ENCODE data around the gene EDNRA.
"Not testable (repeated sequence)": the region's sequence is repeated elsewhere in the genome, so short reads cannot be mapped to it uniquely, and the experiment has no call there.

The EDNRA gene

DNA sequence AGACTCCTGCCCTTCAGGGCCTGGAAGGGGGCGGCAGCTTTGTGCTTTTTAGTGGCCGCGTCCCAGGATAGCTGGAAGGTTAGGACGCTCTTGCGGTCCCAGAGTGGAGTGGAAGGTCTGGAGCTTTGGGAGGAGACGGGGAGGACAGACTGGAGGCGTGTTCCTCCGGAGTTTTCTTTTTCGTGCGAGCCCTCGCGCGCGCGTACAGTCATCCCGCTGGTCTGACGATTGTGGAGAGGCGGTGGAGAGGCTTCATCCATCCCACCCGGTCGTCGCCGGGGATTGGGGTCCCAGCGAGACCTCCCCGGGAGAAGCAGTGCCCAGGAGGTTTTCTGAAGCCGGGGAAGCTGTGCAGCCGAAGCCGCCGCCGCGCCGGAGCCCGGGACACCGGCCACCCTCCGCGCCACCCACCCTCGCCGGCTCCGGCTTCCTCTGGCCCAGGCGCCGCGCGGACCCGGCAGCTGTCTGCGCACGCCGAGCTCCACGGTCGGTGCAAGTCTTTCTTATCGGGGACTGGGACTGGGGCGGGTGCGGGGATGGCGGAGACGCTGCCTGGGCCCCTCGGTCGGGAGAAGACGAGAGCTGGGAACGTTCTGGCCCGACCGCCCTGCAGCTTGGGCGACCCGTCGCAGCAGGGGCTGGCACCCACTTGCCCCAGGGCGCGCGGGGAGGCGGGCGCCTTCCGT, at the start of gene EDNRA:
EDNRA (plus strand) TSS at position 207 of the 686 bp plus-strand sequence. CDS start 4,585 bp downstream, outside the sequence.
- Mint-ChIP-seq H3K4me1 (no peaks in the 10 kb centered on the region), H3K27ac (no peak within 1 kb of the TSS), H3K4me3 (no peak within 1 kb of the TSS), H3K36me3 (no peaks in the 10 kb centered on the region), H3K9me3 (no peaks in the 10 kb centered on the region)
- DNase-seq (ENCODE audit: low spot score in 2 of 2) (no peak), ATAC-seq (peak; percentile 24)

DNA sequence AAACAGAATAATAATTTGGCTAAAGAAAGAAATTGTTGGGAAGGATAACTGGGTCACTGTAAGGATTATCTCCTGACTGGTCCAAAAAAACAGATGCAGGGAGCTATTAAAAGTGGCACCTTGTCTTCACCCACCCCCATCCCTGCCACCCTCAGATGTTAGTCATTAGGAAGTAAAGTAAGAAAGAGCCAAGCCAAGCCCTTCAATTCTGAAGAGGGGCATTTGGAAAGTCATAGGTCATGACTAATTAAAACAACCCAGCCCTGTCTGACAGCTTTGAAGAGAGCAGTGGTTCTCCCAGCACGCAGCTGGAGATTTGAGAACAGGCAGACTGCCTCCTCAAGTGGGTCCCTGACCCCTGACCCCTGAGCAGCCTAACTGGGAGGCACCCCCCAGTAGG, 46.5 kb upstream of the EDNRA start:
- H3K27ac Mint-ChIP-seq; H3K36me3 Mint-ChIP-seq; DNase-seq (ENCODE audit: low spot score in 2 of 2); H3K4me3 Mint-ChIP-seq; H3K9me3 Mint-ChIP-seq; ATAC-seq; H3K4me1 Mint-ChIP-seq: not testable (repeated sequence)

DNA sequence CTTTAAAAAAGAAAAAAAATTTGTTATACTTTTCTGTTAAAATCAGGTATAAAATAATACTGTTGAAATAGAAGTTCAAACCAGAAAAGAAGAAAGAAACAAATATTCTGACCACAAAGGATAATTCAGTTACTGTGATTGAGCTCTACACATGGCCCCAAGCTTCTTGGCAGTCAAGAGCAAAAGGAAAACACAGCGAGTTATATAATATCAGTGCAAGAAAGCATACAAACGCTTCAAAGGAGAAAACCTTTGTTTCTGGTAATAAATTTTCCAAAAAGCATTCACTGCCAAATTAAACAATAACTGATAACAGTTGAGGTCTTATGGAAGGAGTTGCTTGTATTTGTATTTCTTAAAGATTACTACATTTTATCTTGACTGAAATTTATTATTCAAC, 40.5 kb upstream of the EDNRA start:
- Mint-ChIP-seq H3K27ac (no peak overlapping the region), H3K36me3 (no peaks in the 10 kb centered on the region), H3K9me3 (peaks cover 2% of the 10 kb centered on the region), H3K4me1 (no peaks in the 10 kb centered on the region), H3K4me3 (no peak overlapping the region)
- ATAC-seq: no peak
- no peak for DNase-seq (ENCODE audit: low spot score in 2 of 2)

DNA sequence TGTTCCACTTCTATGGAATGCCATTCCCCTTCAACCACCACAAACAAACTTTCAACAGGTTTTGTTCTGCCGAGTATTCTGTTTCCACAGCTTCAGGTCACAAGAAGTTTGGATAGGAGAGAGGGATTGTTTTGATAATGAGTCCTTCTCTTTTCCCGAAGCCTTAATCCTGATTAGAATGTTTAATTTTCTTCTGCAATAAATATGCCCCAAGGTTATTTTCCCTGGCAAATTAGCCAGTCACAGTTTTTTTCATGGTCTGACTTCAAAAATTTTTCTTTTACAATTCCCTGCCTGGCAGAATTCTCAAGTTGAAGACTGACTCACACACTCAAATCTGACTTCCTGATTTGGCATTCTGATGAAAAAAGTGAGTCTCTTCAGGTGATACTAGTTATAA, 33.1 kb upstream of the EDNRA start:
- no peaks in the 10 kb centered on the region for H3K36me3 Mint-ChIP-seq
- H3K9me3 Mint-ChIP-seq: no peaks in the 10 kb centered on the region
- no peak overlapping the region for H3K4me3 Mint-ChIP-seq
- H3K27ac Mint-ChIP-seq: no peak overlapping the region
- ATAC-seq: no peak
- H3K4me1 Mint-ChIP-seq: no peaks in the 10 kb centered on the region
- no peak for DNase-seq (ENCODE audit: low spot score in 2 of 2)

DNA sequence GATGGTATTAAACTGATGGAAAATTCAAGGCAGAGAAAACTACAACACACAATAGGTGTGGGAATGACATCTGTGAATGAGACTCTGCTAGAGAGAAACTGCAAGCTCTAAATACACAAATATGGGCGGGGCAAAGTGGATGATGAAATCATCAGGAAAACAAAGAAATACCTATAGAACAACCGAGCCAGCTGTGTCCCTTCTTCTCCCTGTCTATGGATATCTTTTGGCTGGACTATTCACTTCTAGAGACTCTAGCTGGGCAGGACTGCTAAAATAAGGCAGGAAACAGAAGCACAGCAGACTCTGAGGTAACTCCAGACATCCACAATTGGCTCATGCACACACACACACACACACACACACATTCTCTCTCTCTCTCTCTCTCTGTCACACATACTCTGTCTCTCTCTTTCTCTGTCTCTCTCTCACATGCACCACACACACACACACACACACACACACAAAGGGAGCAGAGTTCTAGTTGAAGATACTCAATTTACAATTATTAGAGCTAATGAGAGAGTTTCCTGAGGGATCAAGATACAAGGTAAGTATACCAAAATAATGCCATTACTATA, 27.2 kb upstream of the EDNRA start:
- Mint-ChIP-seq H3K4me3 (no peak overlapping the region), H3K9me3 (no peaks in the 10 kb centered on the region), H3K4me1 (no peaks in the 10 kb centered on the region), H3K36me3 (no peaks in the 10 kb centered on the region), H3K27ac (no peak overlapping the region)
- ATAC-seq (no peak), DNase-seq (ENCODE audit: low spot score in 2 of 2) (no peak)

DNA sequence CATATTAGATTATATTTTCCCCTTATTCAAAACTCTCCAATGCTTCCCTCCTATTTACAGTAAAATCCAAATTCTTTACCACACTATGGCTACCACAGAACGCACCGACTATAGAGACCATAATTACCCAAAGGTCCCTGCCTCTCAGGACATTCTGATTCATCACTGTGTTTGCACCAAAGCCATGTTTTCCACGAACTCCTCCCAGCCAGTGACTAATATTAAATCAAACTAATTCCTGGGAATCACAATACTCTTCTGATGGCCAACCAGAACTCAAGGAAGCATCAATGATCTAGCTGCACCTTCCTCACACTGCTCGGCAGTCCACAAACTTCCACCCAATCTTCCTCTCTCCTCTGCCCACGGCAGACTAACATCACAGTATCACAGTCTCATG, 24.2 kb upstream of the EDNRA start:
- Mint-ChIP-seq H3K36me3 (no peaks in the 10 kb centered on the region), H3K4me3 (no peak overlapping the region), H3K27ac (no peak overlapping the region), H3K9me3 (no peaks in the 10 kb centered on the region), H3K4me1 (no peaks in the 10 kb centered on the region)
- DNase-seq (ENCODE audit: low spot score in 2 of 2): no peak
- ATAC-seq: no peak

DNA sequence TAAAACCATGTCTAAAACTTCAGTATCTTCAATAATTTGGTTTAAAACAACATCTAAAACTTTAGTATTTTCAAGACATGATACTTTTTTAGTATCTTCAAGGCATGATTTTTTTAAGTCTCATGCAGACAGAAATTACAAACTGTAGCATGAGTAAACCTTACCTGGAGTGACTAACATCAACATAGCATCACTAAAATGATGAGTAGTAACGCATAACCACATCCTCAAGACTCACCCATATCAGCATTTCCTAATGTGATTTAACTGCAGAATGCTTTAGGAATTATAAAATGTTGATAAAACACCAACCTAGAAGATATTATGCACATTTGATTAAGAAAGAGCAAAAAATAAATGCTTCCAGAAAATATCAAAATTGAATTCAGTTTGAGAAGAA, 19.7 kb upstream of the EDNRA start:
- H3K4me1 Mint-ChIP-seq: no peaks in the 10 kb centered on the region
- H3K36me3 Mint-ChIP-seq: no peaks in the 10 kb centered on the region
- H3K9me3 Mint-ChIP-seq: peaks cover 4% of the 10 kb centered on the region
- no peak overlapping the region for H3K4me3 Mint-ChIP-seq
- H3K27ac Mint-ChIP-seq: no peak overlapping the region
- DNase-seq (ENCODE audit: low spot score in 2 of 2) (no peak), ATAC-seq (no peak)

DNA sequence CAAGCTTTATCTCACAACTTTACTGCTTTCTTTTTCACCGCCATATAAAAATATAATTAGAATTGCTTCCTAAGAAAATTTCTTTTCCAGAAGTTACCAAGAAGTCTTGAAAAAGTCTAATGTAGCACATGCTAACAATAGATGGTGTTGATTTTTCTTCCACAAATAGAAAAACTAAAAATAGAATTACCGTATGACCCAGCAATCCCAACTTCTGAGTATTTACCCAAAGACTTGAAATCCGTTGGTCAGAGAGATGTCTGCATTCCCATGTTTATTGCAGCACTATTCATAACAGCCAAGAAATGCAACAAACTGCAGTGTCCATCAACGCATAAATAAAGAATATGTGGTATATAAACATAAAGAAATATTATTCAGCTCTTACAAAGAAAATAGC, 17.8 kb upstream of the EDNRA start:
- ATAC-seq: no peak
- Mint-ChIP-seq H3K9me3 (peaks cover 4% of the 10 kb centered on the region), H3K27ac (no peak overlapping the region), H3K4me1 (no peaks in the 10 kb centered on the region), H3K36me3 (no peaks in the 10 kb centered on the region), H3K4me3 (no peak overlapping the region)
- DNase-seq (ENCODE audit: low spot score in 2 of 2): no peak

DNA sequence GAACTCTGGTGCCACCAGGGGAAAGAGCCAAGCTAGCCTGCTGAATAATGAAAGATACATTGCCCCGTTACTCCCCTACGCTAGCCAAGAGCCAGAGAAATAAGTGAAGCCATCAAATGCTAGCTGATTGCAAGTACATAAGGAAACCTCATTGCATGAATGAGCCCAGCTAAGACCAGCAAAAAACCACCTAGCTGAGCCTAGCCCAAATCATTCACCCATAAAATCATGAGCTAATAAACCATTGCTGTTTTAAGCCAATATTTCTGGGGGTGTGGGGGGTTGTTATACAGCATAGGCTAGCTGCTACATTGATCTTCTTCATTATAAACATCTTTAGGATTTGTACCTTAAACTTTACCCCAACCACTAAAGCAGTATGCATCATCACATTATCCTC, 15.4 kb upstream of the EDNRA start:
- Mint-ChIP-seq H3K4me1 (no peaks in the 10 kb centered on the region), H3K36me3 (no peaks in the 10 kb centered on the region), H3K9me3 (peaks cover 5% of the 10 kb centered on the region), H3K27ac (no peak overlapping the region), H3K4me3 (no peak overlapping the region)
- ATAC-seq (no peak), DNase-seq (ENCODE audit: low spot score in 2 of 2) (no peak)

DNA sequence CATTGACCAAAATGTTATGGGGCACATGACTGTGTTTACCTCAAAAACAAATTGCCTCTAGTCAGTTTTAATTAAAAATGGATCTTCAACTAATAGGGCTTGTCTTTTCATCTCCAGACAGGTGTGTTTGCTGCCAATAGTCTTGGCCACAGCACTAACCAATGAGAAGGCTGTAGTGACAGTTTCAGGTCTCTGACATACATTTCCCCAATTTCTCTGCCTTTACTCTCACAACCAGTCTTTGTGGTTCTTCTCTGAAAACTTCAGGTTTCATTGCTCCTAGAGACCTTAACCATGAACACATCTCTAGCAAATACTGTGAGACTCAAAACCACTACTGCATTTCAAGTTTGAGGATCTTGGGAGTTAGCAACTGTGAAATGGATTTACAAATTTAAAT, 3.5 kb upstream of the EDNRA start:
- DNase-seq (ENCODE audit: low spot score in 2 of 2): no peak
- H3K9me3 Mint-ChIP-seq: no peaks in the 10 kb centered on the region
- no peaks in the 10 kb centered on the region for H3K36me3 Mint-ChIP-seq
- no peak overlapping the region for H3K27ac Mint-ChIP-seq
- no peak overlapping the region for H3K4me3 Mint-ChIP-seq
- H3K4me1 Mint-ChIP-seq: no peaks in the 10 kb centered on the region
- ATAC-seq: no peak

DNA sequence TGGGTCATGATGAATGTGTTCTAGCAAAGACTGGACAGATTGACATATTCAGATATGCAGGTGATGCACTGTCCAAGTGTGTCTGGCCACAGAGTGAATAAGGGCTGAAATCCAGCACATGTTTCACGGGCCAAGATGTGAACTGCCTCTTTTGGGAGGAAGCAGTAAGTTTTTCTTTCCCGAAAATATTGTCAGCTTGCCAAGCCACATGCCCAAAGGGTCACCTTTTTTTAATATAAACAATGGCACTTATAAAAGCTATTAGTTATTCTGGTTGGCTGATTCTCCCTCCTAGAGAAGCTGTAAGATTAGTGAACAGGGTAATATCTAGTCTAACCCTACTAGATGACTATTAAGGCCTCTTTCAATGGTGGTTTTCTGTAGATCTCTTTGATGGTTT, 1.5 kb upstream of the EDNRA start:
- Mint-ChIP-seq H3K9me3 (no peaks in the 10 kb centered on the region), H3K4me3 (no peak overlapping the region), H3K27ac (no peak overlapping the region), H3K36me3 (no peaks in the 10 kb centered on the region), H3K4me1 (no peaks in the 10 kb centered on the region)
- DNase-seq (ENCODE audit: low spot score in 2 of 2) (no peak), ATAC-seq (no peak)

DNA sequence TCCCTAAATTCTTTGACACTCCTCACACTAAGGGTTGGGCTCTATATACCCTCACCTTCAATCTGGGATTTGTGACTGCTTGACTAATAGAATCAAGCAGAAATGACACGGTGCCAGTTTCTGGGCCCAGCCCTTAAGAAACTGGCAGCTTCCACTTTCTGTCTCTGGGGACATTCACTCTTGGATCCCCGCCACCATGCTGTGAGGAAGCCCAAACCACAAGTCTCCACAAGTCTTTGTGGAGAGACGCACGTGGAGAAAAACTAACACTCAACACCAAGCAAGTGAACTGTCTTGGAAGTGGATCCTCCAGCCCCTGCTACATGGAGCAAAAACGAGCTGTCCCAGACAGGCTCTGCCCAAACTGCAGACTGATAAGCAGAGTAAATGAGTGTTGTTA, 1.1 kb upstream of the EDNRA start:
- H3K27ac Mint-ChIP-seq: no peak overlapping the region
- ATAC-seq: no peak
- no peak overlapping the region for H3K4me3 Mint-ChIP-seq
- no peaks in the 10 kb centered on the region for H3K36me3 Mint-ChIP-seq
- no peaks in the 10 kb centered on the region for H3K4me1 Mint-ChIP-seq
- DNase-seq (ENCODE audit: low spot score in 2 of 2): no peak
- H3K9me3 Mint-ChIP-seq: no peaks in the 10 kb centered on the region

DNA sequence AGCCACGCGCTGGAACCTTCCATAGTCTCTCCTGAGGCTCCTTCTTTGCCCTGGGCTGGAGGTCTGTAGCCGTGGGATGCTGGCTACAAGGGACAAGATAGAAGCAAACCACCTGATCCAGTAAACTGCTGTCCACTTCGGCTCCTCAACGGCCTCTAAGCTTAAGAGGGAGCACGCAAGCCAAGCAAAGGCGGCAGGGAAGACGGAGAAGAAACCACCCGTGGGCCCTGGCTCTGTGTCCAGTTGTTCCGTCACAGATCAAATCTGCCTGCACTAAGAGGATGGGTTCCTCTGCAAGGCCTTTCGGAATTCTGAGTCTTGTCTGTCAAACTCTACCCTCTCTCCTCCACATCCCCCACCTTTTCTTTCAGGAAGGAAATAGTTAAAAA, 401 bp upstream of the EDNRA start:
- H3K9me3 Mint-ChIP-seq: no peaks in the 10 kb centered on the region
- no peaks in the 10 kb centered on the region for H3K4me1 Mint-ChIP-seq
- H3K27ac Mint-ChIP-seq: no peak overlapping the region
- ATAC-seq (no peak), DNase-seq (ENCODE audit: low spot score in 2 of 2) (no peak)
- no peaks in the 10 kb centered on the region for H3K36me3 Mint-ChIP-seq
- no peak overlapping the region for H3K4me3 Mint-ChIP-seq

DNA sequence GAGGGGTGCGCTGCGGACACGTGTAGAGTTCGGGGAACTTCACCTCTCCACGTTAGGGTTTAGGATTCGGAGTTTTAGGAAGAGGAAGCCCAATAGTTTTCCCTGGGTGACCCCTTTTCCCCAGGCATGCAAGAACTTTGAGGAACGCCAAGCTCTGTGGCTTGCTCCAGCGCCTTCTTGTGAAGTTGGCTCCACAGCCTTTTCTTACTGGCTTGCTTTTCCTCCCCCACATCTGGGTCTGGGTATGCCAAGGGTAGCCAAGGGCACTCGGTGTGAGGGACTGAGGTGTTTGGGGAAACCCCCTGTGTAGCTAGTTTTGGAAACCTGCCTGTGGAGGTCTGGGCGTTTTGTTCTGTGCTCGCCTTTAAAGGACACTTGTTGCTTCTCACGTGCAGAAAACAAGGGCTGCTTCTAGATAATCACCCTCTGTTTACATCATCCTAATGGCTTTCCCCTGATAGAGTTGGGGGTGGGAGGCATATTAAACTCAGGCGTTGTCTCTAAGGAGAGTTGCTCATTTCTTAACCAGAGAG, 746 bp downstream of the EDNRA start:
- H3K36me3 Mint-ChIP-seq: no peaks in the 10 kb centered on the region
- no peak for ATAC-seq
- no peak overlapping the region for H3K27ac Mint-ChIP-seq
- DNase-seq (ENCODE audit: low spot score in 2 of 2): no peak
- no peak overlapping the region for H3K4me3 Mint-ChIP-seq
- H3K4me1 Mint-ChIP-seq: no peaks in the 10 kb centered on the region
- no peaks in the 10 kb centered on the region for H3K9me3 Mint-ChIP-seq

DNA sequence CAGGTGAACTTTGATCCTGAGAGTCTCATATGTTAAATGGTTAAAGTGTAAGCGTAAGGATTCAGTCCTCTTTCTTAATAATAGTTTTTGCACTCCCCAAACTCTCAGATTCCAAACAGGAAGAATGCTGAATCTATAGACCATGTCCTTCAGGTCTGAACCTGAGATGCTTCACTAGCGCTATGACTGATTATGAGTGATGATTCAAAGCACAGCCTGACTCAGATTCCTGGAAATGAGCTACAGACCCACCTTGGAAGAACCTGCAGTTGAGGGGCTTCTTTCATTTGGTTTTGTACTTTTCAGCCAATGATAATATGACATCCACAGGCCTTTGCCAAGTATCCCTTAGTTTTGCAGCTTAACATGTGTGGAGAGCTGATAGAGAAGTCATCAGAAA, 1.4 kb downstream of the EDNRA start:
- DNase-seq (ENCODE audit: low spot score in 2 of 2) (no peak), ATAC-seq (peak; percentile 56)
- H3K36me3 Mint-ChIP-seq: no peaks in the 10 kb centered on the region
- H3K9me3 Mint-ChIP-seq: no peaks in the 10 kb centered on the region
- no peak overlapping the region for H3K4me3 Mint-ChIP-seq
- H3K4me1 Mint-ChIP-seq: no peaks in the 10 kb centered on the region
- H3K27ac Mint-ChIP-seq: no peak overlapping the region

DNA sequence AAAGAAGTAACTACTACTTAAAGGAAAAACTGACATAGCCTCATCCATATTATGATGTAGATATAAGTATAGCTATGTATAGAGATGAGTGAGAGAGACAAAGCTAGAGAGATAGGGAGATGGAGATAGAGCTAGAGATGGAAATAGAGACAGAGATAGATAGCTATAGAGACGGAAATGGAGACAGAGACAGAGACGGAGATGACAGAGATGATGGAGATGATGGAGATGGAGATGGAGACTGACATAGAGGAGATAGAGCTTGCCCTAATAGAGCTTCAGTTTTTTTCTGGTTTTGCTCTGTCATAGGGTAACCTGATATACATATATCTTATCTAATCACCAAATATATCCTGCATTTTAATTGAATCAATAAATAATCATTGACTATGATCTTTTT, 4.3 kb downstream of the EDNRA start:
- no peak overlapping the region for H3K27ac Mint-ChIP-seq

More for the DNA sequence above, 4.3 kb downstream of the EDNRA start:
- DNase-seq (ENCODE audit: low spot score in 2 of 2) (no peak), ATAC-seq (no peak)
- Mint-ChIP-seq H3K36me3 (no peaks in the 10 kb centered on the region), H3K4me1 (no peaks in the 10 kb centered on the region), H3K9me3 (no peaks in the 10 kb centered on the region), H3K4me3 (no peak overlapping the region)
